HepG2 (cell line): ENCODE results near the gene C10orf143. TPM values are rescaled to one million over a fixed set of nuclear protein-coding genes. Genes with fewer than 3 reads are reported as not detected.
A peak's percentile ranks its signal among the peaks of the same experiment; 100 is the strongest.

Source experiments
- CEBPZ ChIP-seq: IDR thresholded peaks from 2 replicates; pipeline ENCODE4 v1.6.1; 2012; ENCODE audit warnings: low read length, improper control_type of control experiment
- EED ChIP-seq: sonication (generic); formaldehyde crosslinking; IDR thresholded peaks from 2 replicates; pipeline ENCODE4 v1.5.0; 2020; ENCODE audit warnings: mild to moderate bottlenecking, missing genetic modification reagents
- GTF3A ChIP-seq: sonication (generic); formaldehyde crosslinking; conservative IDR thresholded peaks from 2 replicates; pipeline ENCODE4 v1.4.0; 2020; ENCODE audit warnings: mild to moderate bottlenecking, missing genetic modification reagents
- HIC2 ChIP-seq: sonication (generic); formaldehyde crosslinking; IDR thresholded peaks from 2 replicates; pipeline ENCODE4 v1.9.0; 2022; ENCODE audit warnings: low read depth, missing genetic modification reagents
- HOXA5 ChIP-seq: sonication (generic); formaldehyde crosslinking; IDR thresholded peaks from 2 replicates; pipeline ENCODE4 v1.4.0; 2020; ENCODE audit warnings: missing genetic modification reagents
- NAIF1 ChIP-seq: sonication (generic); formaldehyde crosslinking; IDR thresholded peaks from 2 replicates; pipeline ENCODE4 v1.5.0; 2020; ENCODE audit warnings: mild to moderate bottlenecking, missing genetic modification reagents, borderline replicate concordance
- NCOA1 ChIP-seq: sonication (generic); formaldehyde crosslinking; IDR thresholded peaks from 2 replicates; pipeline ENCODE4 v1.9.0; 2021; ENCODE audit warnings: missing genetic modification reagents
- PCBP1 ChIP-seq: fragments of 200-400 bp; formaldehyde crosslinking; IDR thresholded peaks from 2 replicates; pipeline ENCODE4 v1.6.1; 2017; ENCODE audit warnings: mild to moderate bottlenecking, low read depth, low read length, borderline replicate concordance
- RBM39 ChIP-seq: fragments of 200-400 bp; formaldehyde crosslinking; IDR thresholded peaks from one replicate; pipeline ENCODE4 v1.6.1; 2018; ENCODE audit warnings: antibody characterized with exemption, mild to moderate bottlenecking, low read depth, low read length; ENCODE audit not compliant: poor library complexity, severe bottlenecking
- SP5 ChIP-seq: IDR thresholded peaks from 2 replicates; pipeline ENCODE4 v1.6.1; 2016; ENCODE audit warnings: low read depth, borderline replicate concordance
- ZFP90 ChIP-seq: sonication (generic); formaldehyde crosslinking; IDR thresholded peaks from 2 replicates; pipeline ENCODE4 v1.8.0; 2022; ENCODE audit warnings: missing genetic modification reagents, mild to moderate bottlenecking, inconsistent platforms, borderline replicate concordance
- ZNF121 ChIP-seq: sonication (generic); formaldehyde crosslinking; IDR thresholded peaks from 2 replicates; pipeline ENCODE4 v1.5.0; 2020; ENCODE audit warnings: mild to moderate bottlenecking, missing genetic modification reagents
- ZNF138 ChIP-seq: sonication (generic); formaldehyde crosslinking; IDR thresholded peaks from 2 replicates; pipeline ENCODE4 v1.5.0; 2020; ENCODE audit warnings: mild to moderate bottlenecking, low read depth, missing genetic modification reagents
- ZNF224 ChIP-seq: sonication (generic); formaldehyde crosslinking; IDR thresholded peaks from 2 replicates; pipeline ENCODE4 v1.5.0; 2020; ENCODE audit warnings: mild to moderate bottlenecking, missing genetic modification reagents
- ZNF468 ChIP-seq: sonication (generic); formaldehyde crosslinking; IDR thresholded peaks from 2 replicates; pipeline ENCODE4 v1.8.0; 2022; ENCODE audit warnings: mild to moderate bottlenecking, moderate library complexity, missing genetic modification reagents
- ZNF597 ChIP-seq: sonication (generic); formaldehyde crosslinking; IDR thresholded peaks from 2 replicates; pipeline ENCODE4 v1.5.0; 2020; ENCODE audit warnings: missing genetic modification reagents
- ZNF879 ChIP-seq: sonication (generic); formaldehyde crosslinking; IDR thresholded peaks from 2 replicates; pipeline ENCODE4 v1.8.1; 2023; ENCODE audit warnings: missing genetic modification reagents
- polyA plus RNA-seq, 8 experiments: library from polyadenylated mRNA; depleted of rRNA in 3 of 8; stranded (reverse) in 7 of 8; unstranded in 1 of 8; fragments of >200 nt; fragmentation: Illumina TruSeq in 4 of 8; extraction: Trizol in 4 of 8; gene quantifications; 2 replicates each; pipeline versions ENCODE4 v1.2.1 to v1.2.3, GENCODE V29; 2011 to 2016; ENCODE audit warnings: low read depth in 4 of 8, missing spikeins in 1 of 8, mixed read lengths in 1 of 8; ENCODE audit not compliant: insufficient read depth in 1 of 8
- total RNA-seq, 5 experiments: library from RNA; depleted of rRNA; stranded (reverse); fragments of >200 nt; fragmentation: Illumina TruSeq; extraction: Trizol; gene quantifications; 2 replicates each; pipeline ENCODE4 v1.2.3, GENCODE V29; 2016; ENCODE audit warnings: low read depth in 1 of 5

The C10orf143 gene
- total and polyA plus RNA-seq, 2 of the 13 experiments (the other 11 are each of a cell fraction or from before 2014, with no cell fraction given): 0.21 to 0.91 TPM

GRCh38 chr10:130135676-130136225 lies 25.1 kb upstream of the C10orf143 start (continued):
- TF ChIP-seq NAIF1 (CRISPR knock-in tag) (0 out of 2 replicates have a peak, but pooled peaks have one; percentile 1), ZNF597 (CRISPR knock-in tag) (no peak), ZNF879 (no peak), ZNF121 (CRISPR knock-in tag) (no peak), GTF3A (CRISPR knock-in tag) (no peak), ZFP90 (no peak), HIC2 (CRISPR knock-in tag) (no peak), CEBPZ (no peak), ZNF138 (peak; percentile 12; the same call in 1 of the 2 replicates), PCBP1 (0 out of 2 replicates have a peak, but pooled peaks have one; percentile 52), RBM39 (peak; percentile 5), SP5 (CRISPR knock-in tag) (no peak), EED (CRISPR knock-in tag) (0 out of 2 replicates have a peak, but pooled peaks have one; percentile 41), HOXA5 (CRISPR knock-in tag) (no peak), ZNF468 (CRISPR knock-in tag) (no peak), NCOA1 (CRISPR knock-in tag) (no peak), ZNF224 (0 out of 2 replicates have a peak, but pooled peaks have one; percentile 53)
